HG03469 (cell line): Measurements from ENCODE around the gene HCRT.
"Not testable (repeated sequence)": the region's sequence is repeated elsewhere in the genome, so short reads cannot be mapped to it uniquely, and the experiment has no call there.

ENCODE experiments used
- ATAC-seq: cut with Tn5 transposase; IDR thresholded peaks from one replicate; pipeline ENCODE4 v1.9.1; 2021; ENCODE audit warnings: mild to moderate bottlenecking, moderate library complexity, moderate number of reproducible peaks; ENCODE audit not compliant: unreplicated experiment

The HCRT gene

GRCh38 chr17:42180411-42180921 lies 4.8 kb downstream of the HCRT start:
- no peak for ATAC-seq

- ATAC-seq = no peak
Observed at GRCh38 chr17:42179911-42180410, 5.3 kb downstream of the HCRT start.

GRCh38 chr17:42179335-42179734 lies 5.9 kb downstream of the HCRT start:
- no peak for ATAC-seq

- ATAC-seq = no peak
Observed at GRCh38 chr17:42178817-42179216, 6.4 kb downstream of the HCRT start.

- no peak for ATAC-seq
Observed at GRCh38 chr17:42177684-42178083, 7.6 kb downstream of the HCRT start.

- no peak for ATAC-seq
Observed at GRCh38 chr17:42174126-42174783, 11.0 kb downstream of the HCRT start.

GRCh38 chr17:42171831-42172230 lies 13.4 kb downstream of the HCRT start:
- no peak for ATAC-seq

- ATAC-seq = no peak
Observed at GRCh38 chr17:42169351-42169750, 15.9 kb downstream of the HCRT start.

- no peak for ATAC-seq
Observed at GRCh38 chr17:42167807-42168206, 17.4 kb downstream of the HCRT start.

GRCh38 chr17:42166196-42166763 lies 19.0 kb downstream of the HCRT start:
- no peak for ATAC-seq

GRCh38 chr17:42165751-42166150 lies 19.5 kb downstream of the HCRT start:
- no peak for ATAC-seq

- no peak for ATAC-seq
Observed at GRCh38 chr17:42163696-42164407, 21.4 kb downstream of the HCRT start.

- ATAC-seq = no peak
Observed at GRCh38 chr17:42163113-42163512, 22.1 kb downstream of the HCRT start.

- no peak for ATAC-seq
Observed at GRCh38 chr17:42160531-42160910, 24.7 kb downstream of the HCRT start.

- no peak for ATAC-seq
Observed at GRCh38 chr17:42159796-42160530, 25.3 kb downstream of the HCRT start.

GRCh38 chr17:42155614-42156045 lies 29.6 kb downstream of the HCRT start:
- no peak for ATAC-seq

GRCh38 chr17:42153919-42154742 lies 31.1 kb downstream of the HCRT start:
- ATAC-seq = no peak

GRCh38 chr17:42146911-42147607 lies 38.2 kb downstream of the HCRT start:
- ATAC-seq = no peak

- ATAC-seq = not testable (repeated sequence)
Observed at GRCh38 chr17:42143138-42143537, 42.1 kb downstream of the HCRT start.
